K562 (cell line): ENCODE measurements around the gene ZMIZ1. TPM values are rescaled to one million over a fixed set of nuclear protein-coding genes. Genes with fewer than 3 reads are reported as not detected.
A peak's percentile ranks its signal among the peaks of the same experiment; 100 is the strongest.

Experiments used
- ATAC-seq: fragments of 200-7000 bp; cut with Tn5 transposase; 3 replicates; pipeline ENCODE4 v1.9.1; 2020; ENCODE audit warnings: moderate library complexity
- BruUV-seq: library from RNA; stranded (reverse); fragments of 400-500 nt; replicated peaks from 2 replicates; lab custom pipeline; 2021; lab: Mats Ljungman, UMichigan
- CTCF ChIA-PET: fragments of 300-600 bp; formaldehyde crosslinking; extraction: SDS; loops from one replicate; lab custom pipeline; 2021; ENCODE audit warnings: low intra/inter-chr PET ratio; lab: Yijun Ruan, JAX
- POLR2A ChIA-PET: fragments of 300-600, 350-650 bp; sonication (Branson Sonifier 250); formaldehyde crosslinking; extraction: SDS; loops from one replicate; lab custom pipeline; 2021; ENCODE audit warnings: antibody characterized with exemption, inconsistent platforms; lab: Yijun Ruan, JAX
- DNase-seq, 4 experiments: peaks; one replicate each; pipeline versions ENCODE4 v3.0.0 to v3.0.0-alpha.2; 2011 to 2018; ENCODE audit warnings: low spot score in 3 of 4, mixed read lengths in 3 of 4; ENCODE audit errors: extremely low read depth in 1 of 4
- FAIRE-seq: peaks from 2 replicates; lab custom pipeline; 2011; peaks lifted over from hg19 to GRCh38; lab: Jason Lieb, UNC
- H2AFZ ChIP-seq: 2 replicates; pipeline ENCODE4 v1.6.0; 2011; ENCODE audit warnings: low read depth, low read length, control low read depth, inconsistent platforms
- H3K27ac ChIP-seq: fragments of 200-600 bp; 3 replicates; pipeline ENCODE4 v1.8.0; 2011; ENCODE audit warnings: low read depth, mild to moderate bottlenecking, control low read depth, inconsistent platforms, low read length, moderate library complexity, mixed read lengths; ENCODE audit errors: extremely low read depth
- H3K27me3 ChIP-seq, 2 experiments: fragments of 300-600 bp in 1 of 2; 2 replicates in 1 of 2; 3 replicates in 1 of 2; pipeline versions ENCODE4 v1.6.0 to v1.8.0; 2011; ENCODE audit warnings: inconsistent platforms in 2 of 2, low read length in 2 of 2, mild to moderate bottlenecking in 1 of 2, mixed read lengths in 1 of 2, moderate library complexity in 1 of 2; ENCODE audit not compliant: control insufficient read depth in 2 of 2, insufficient read depth in 2 of 2
- H3K36me3 ChIP-seq: fragments of 300-600 bp; 3 replicates; pipeline ENCODE4 v1.8.0; 2011; ENCODE audit warnings: mild to moderate bottlenecking, low read length, inconsistent platforms; ENCODE audit not compliant: control insufficient read depth, insufficient read depth
- H3K4me1 ChIP-seq, 2 experiments: fragments of 200-600 bp in 1 of 2; replicated peaks in 1 of 2; 2 replicates in 1 of 2; 3 replicates in 1 of 2; pipeline versions ENCODE4 v1.5.1 to v1.8.0; 2011; ENCODE audit warnings: inconsistent platforms in 2 of 2, low read length in 2 of 2, mild to moderate bottlenecking in 1 of 2, mixed read lengths in 1 of 2, moderate library complexity in 1 of 2; ENCODE audit not compliant: control insufficient read depth in 2 of 2, insufficient read depth in 2 of 2
- H3K4me2 ChIP-seq: 2 replicates; pipeline ENCODE4 v1.6.1; 2011; ENCODE audit warnings: low read length, control low read depth, inconsistent platforms, mixed read lengths; ENCODE audit not compliant: insufficient read depth
- H3K4me3 ChIP-seq: fragments of 200-600 bp; sonication (generic), shearing (Covaris generic); 2 replicates; pipeline ENCODE4 v1.5.1; 2016; ENCODE audit warnings: control low read depth, inconsistent platforms
- H3K79me2 ChIP-seq: fragments of 200-600 bp; 3 replicates; pipeline ENCODE4 v1.8.0; 2011; ENCODE audit warnings: low read length, inconsistent platforms; ENCODE audit not compliant: control insufficient read depth, insufficient read depth
- H3K9ac ChIP-seq, 2 experiments: 2 replicates each; pipeline versions ENCODE4 v1.6.0 to v1.6.1; 2011; ENCODE audit warnings: low read depth in 2 of 2, low read length in 2 of 2, control low read depth in 1 of 2, inconsistent platforms in 1 of 2, mild to moderate bottlenecking in 1 of 2, mixed read lengths in 1 of 2; ENCODE audit not compliant: insufficient read depth in 1 of 2
- H3K9me1 ChIP-seq: one replicate; pipeline ENCODE4 v1.6.0; 2011; ENCODE audit warnings: inconsistent platforms, mild to moderate bottlenecking, low read length, moderate library complexity; ENCODE audit not compliant: control insufficient read depth, insufficient read depth
- H3K9me3 ChIP-seq: replicated peaks from 2 replicates; pipeline ENCODE4 v1.5.1; 2011; ENCODE audit warnings: low read depth, low read length, inconsistent platforms; ENCODE audit not compliant: control insufficient read depth, insufficient read depth
- H4K20me1 ChIP-seq: replicated peaks from 2 replicates; pipeline ENCODE4 v1.6.1; 2011; ENCODE audit warnings: low read length, inconsistent platforms, mixed read lengths; ENCODE audit not compliant: control insufficient read depth, insufficient read depth
- ETV5 ChIP-seq: sonication (generic); formaldehyde crosslinking; IDR thresholded peaks from 2 replicates; pipeline ENCODE4 v1.4.0; 2020; ENCODE audit warnings: low read depth, mild to moderate bottlenecking, missing genetic modification reagents
- GABPB2 ChIP-seq: fragments of 250-450 bp; sonication (Bioruptor Pico); conservative IDR thresholded peaks from 2 replicates; pipeline ENCODE4 v1.5.1; 2021; ENCODE audit warnings: mild to moderate bottlenecking
- MEIS2 ChIP-seq: fragments of 450-650 bp; IDR thresholded peaks from 2 replicates; pipeline ENCODE4 v1.6.1; 2014; ENCODE audit warnings: mild to moderate bottlenecking; ENCODE audit not compliant: partially characterized antibody
- NBN ChIP-seq: fragments of 450-650 bp; IDR thresholded peaks from 2 replicates; pipeline ENCODE4 v1.6.1; 2016; ENCODE audit warnings: low read depth, mild to moderate bottlenecking
- PURB ChIP-seq: sonication (generic); formaldehyde crosslinking; IDR thresholded peaks from 2 replicates; pipeline ENCODE4 v1.9.0; 2021; ENCODE audit warnings: low read depth, mild to moderate bottlenecking, missing genetic modification reagents
- ZNF3 ChIP-seq: fragments of 250-450 bp; sonication (Bioruptor Pico); IDR thresholded peaks from 2 replicates; pipeline ENCODE4 v1.5.0; 2021; ENCODE audit warnings: mild to moderate bottlenecking, moderate library complexity
- ZNF436 ChIP-seq: fragments of 250-450, 450-650 bp; sonication (Bioruptor Pico); formaldehyde crosslinking; IDR thresholded peaks from 2 replicates; pipeline ENCODE4 v1.7.0; 2020; ENCODE audit warnings: mild to moderate bottlenecking
- WGBS: fragments of 100-300 bp; shearing (Covaris generic); methylation state at CpG from one replicate; pipeline ENCODE4 v1.1.6; 2016; ENCODE audit warnings: low coverage, mixed read lengths; ENCODE audit not compliant: insufficient coverage; ENCODE audit errors: missing lambda C conversion rate; 5-methylcytosine and 5-hydroxymethylcytosine counted together
- in situ Hi-C: fragments of 300-500 bp; cut with MboI; formaldehyde crosslinking; loops from 4 replicates; pipeline ENCODE4 v1.15.0; 2018; ENCODE audit warnings: inconsistent platforms, mixed read lengths
- intact Hi-C: fragments of 100-400 bp; cut with micrococcal nuclease; formaldehyde crosslinking; loops from 2 replicates; pipeline ENCODE4 v1.14.2; 2022
- polyA plus RNA-seq, 8 experiments: library from polyadenylated mRNA; depleted of rRNA in 4 of 8; stranded (reverse) in 5 of 8; unstranded in 3 of 8; fragments of >200 nt; fragmentation: Nextera tagmentation in 2 of 8; fragmentation: Illumina TruSeq in 1 of 8; extraction: Ambion mirVana in 2 of 8; extraction: Trizol in 1 of 8; gene quantifications; 2 replicates each; pipeline versions ENCODE4 v1.2.1 to v1.2.3, GENCODE V29; 2011 to 2014; ENCODE audit warnings: inconsistent platforms in 1 of 8, missing spikeins in 1 of 8
- total RNA-seq, 7 experiments: library from RNA; depleted of rRNA in 6 of 7; stranded (reverse); fragments of >200 nt in 6 of 7; fragmentation: Illumina TruSeq in 2 of 7; extraction: Trizol in 2 of 7; gene quantifications; 2 replicates each; pipeline versions ENCODE4 v1.2.1 to v1.2.3, GENCODE V29; 2011 to 2021; ENCODE audit warnings: low replicate concordance in 1 of 7
- TF ChIP-seq, protein P1 (sequence below): IDR thresholded peaks from 2 replicates; pipeline ENCODE4 v1.6.1; 2011; ENCODE audit warnings: borderline replicate concordance, low read depth, mild to moderate bottlenecking, moderate library complexity, low read length; ENCODE audit not compliant: insufficient read depth, poor library complexity, severe bottlenecking
- TF ChIP-seq, protein P2 (sequence below): fragments of 250-450 bp; sonication (Bioruptor Pico); IDR thresholded peaks from 2 replicates; pipeline ENCODE4 v1.8.0; 2022; ENCODE audit warnings: inconsistent platforms, mild to moderate bottlenecking, moderate library complexity, borderline replicate concordance

ZMIZ1 gene
- total and polyA plus RNA-seq, 9 of the 15 experiments (the other 6 are each of a cell fraction or from before 2014, with no cell fraction given), result 1.0 to 37.3 (median 4.3) TPM

DNA sequence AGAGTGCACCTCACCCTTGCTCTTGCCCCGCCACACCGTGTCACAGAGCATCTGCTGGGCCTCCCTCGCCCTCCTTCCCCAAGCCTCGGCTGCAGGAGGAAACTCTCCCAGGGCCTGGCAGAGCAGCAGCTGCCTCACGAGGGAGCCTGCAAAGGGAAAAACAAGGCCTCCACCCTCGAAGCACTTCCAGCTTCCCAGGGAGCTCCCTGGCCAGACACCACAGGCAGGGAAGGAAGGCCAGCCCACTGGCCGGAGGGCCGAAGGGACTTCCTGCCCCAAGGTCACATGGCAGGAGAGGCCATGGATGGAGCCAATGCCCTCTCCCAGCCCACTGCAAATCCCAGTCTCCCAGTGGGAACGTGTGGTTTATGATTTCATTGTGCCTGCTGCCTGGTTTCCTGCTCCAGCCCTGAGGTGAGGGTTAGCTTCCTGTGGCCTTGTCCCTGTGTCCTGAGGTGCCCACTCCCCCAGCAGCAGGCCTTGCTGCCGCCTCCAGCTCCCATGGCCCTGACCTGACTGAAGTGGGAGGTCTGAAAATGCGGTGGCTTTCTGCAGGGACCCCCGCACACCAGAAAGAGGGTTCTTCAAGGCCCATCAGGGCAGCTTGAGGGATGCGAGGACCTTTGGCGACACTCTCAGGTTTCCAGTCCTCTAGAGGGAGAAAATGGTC lies 178.0 kb downstream of the ZMIZ1 start:
- H3K27ac ChIP-seq, result no peak overlapping the region
- H3K9me1 ChIP-seq, result no peaks in the 10 kb centered on the region
- ATAC-seq (no peak), FAIRE-seq (no peak), DNase-seq (no peak)
- no peak overlapping the region for H2AFZ ChIP-seq
- H3K27me3 ChIP-seq, result no peaks in the 10 kb centered on the region
- no peaks in the 10 kb centered on the region for H3K79me2 ChIP-seq
- no peaks in the 10 kb centered on the region for H3K36me3 ChIP-seq
- ChIA-PET CTCF (interaction anchor here (0.5 kb wide), 1 partner anchor 25 kb away, joined by 3 read pairs; no protein-coding TSS in a partner anchor), POLR2A (interaction anchor here (0.6 to 1.5 kb wide), 5 partner anchors 10 to 130 kb away, joined by 3 read pairs; no protein-coding TSS in a partner anchor)
- H3K4me2 ChIP-seq, result no peak overlapping the region
- H3K4me1 ChIP-seq, result peaks cover 0 to 22% of the 10 kb centered on the region in 2 experiments; a peak in 2 of 5 replicates
- 72% methylated on average over 12 of the region's 14 CpGs for WGBS
- intact Hi-C loops, result no loop called here
- in situ Hi-C loops, result no loop called here
- no peak overlapping the region for H3K4me3 ChIP-seq
- peaks cover 28% of the 10 kb centered on the region; the same call in 1 of the 2 replicates for H4K20me1 ChIP-seq
- BruUV-seq, result no TSS peak
- peak overlapping the region in 1 of 2 experiments; percentile 79; a peak in 2 of 4 replicates for H3K9ac ChIP-seq
- no peaks in the 10 kb centered on the region; the same call in 1 of the 2 replicates for H3K9me3 ChIP-seq
- TF ChIP-seq PURB (CRISPR knock-in tag) (no peak), NBN (no peak), ETV5 (CRISPR knock-in tag) (no peak), ZNF436 (CRISPR knock-in tag) (no peak), ZNF3 (no peak), MEIS2 (no peak), GABPB2 (CRISPR knock-in tag) (no peak)
- TF ChIP-seq, protein P1, sequence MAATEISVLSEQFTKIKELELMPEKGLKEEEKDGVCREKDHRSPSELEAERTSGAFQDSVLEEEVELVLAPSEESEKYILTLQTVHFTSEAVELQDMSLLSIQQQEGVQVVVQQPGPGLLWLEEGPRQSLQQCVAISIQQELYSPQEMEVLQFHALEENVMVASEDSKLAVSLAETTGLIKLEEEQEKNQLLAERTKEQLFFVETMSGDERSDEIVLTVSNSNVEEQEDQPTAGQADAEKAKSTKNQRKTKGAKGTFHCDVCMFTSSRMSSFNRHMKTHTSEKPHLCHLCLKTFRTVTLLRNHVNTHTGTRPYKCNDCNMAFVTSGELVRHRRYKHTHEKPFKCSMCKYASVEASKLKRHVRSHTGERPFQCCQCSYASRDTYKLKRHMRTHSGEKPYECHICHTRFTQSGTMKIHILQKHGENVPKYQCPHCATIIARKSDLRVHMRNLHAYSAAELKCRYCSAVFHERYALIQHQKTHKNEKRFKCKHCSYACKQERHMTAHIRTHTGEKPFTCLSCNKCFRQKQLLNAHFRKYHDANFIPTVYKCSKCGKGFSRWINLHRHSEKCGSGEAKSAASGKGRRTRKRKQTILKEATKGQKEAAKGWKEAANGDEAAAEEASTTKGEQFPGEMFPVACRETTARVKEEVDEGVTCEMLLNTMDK, result no peak
- TF ChIP-seq, protein P2, sequence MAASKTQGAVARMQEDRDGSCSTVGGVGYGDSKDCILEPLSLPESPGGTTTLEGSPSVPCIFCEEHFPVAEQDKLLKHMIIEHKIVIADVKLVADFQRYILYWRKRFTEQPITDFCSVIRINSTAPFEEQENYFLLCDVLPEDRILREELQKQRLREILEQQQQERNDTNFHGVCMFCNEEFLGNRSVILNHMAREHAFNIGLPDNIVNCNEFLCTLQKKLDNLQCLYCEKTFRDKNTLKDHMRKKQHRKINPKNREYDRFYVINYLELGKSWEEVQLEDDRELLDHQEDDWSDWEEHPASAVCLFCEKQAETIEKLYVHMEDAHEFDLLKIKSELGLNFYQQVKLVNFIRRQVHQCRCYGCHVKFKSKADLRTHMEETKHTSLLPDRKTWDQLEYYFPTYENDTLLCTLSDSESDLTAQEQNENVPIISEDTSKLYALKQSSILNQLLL, result no peak
